GM12892 (cell line): ENCODE data around the gene MLF2.

ENCODE experiments used
- POLR2A ChIP-seq: IDR thresholded peaks from 2 replicates; pipeline ENCODE4 v1.6.1; 2011; ENCODE audit warnings: low read depth, low read length, control low read depth
- POLR2AphosphoS5 ChIP-seq: IDR thresholded peaks from 2 replicates; pipeline ENCODE4 v1.6.1; 2011; ENCODE audit warnings: low read depth, low read length, control low read depth
- TAF1 ChIP-seq: IDR thresholded peaks from 2 replicates; pipeline ENCODE4 v1.6.1; 2011; ENCODE audit warnings: low read depth, mild to moderate bottlenecking, control low read depth, low read length, borderline replicate concordance

GRCh38 chr12:6799147-6799546 lies 46.2 kb upstream of the MLF2 start:
- TF ChIP-seq POLR2A (no peak), TAF1 (no peak), POLR2AphosphoS5 (no peak)
